GM12878 (cell line): ENCODE measurements around the gene SFMBT1. TPM values are rescaled to one million over a fixed set of nuclear protein-coding genes. Genes with fewer than 3 reads are reported as not detected.
A peak's percentile ranks its signal among the peaks of the same experiment; 100 is the strongest.

Experiments
- ATAC-seq: fragments of 200-7000 bp; cut with Tn5 transposase; 3 replicates; pipeline ENCODE4 v1.9.1; 2020; ENCODE audit warnings: mild to moderate bottlenecking, moderate library complexity
- BruUV-seq: library from RNA; stranded (reverse); fragments of 400-500 nt; replicated peaks from 2 replicates; lab custom pipeline; 2021; lab: Mats Ljungman, UMichigan
- CTCF ChIA-PET: fragments of 300-600 bp; sonication (Branson Sonifier 250); formaldehyde crosslinking; extraction: SDS; loops from one replicate; lab custom pipeline; 2021; ENCODE audit warnings: inconsistent platforms; lab: Yijun Ruan, JAX
- POLR2A ChIA-PET: fragments of 350-600 bp; formaldehyde crosslinking; extraction: SDS; loops from one replicate; lab custom pipeline; 2021; ENCODE audit warnings: inconsistent platforms; lab: Charles Lee
- RAD21 ChIA-PET: fragments of 300-600 bp; sonication (Branson Sonifier 250); formaldehyde crosslinking; loops from one replicate; lab custom pipeline; 2023; ENCODE audit warnings: antibody characterized with exemption; ENCODE audit not compliant: unreplicated experiment; lab: Charles Lee
- SMC1A ChIA-PET: fragments of 300-600 bp; sonication (Branson Sonifier 250); formaldehyde crosslinking; loops from one replicate; lab custom pipeline; 2023; ENCODE audit not compliant: unreplicated experiment, uncharacterized antibody; lab: Charles Lee
- DNase-seq: peaks from one replicate; pipeline ENCODE4 v3.0.0-alpha.2; 2011; ENCODE audit warnings: low read depth, low spot score
- FAIRE-seq: peaks from 3 replicates; lab custom pipeline; 2011; peaks lifted over from hg19 to GRCh38; lab: Jason Lieb, UNC
- H2AFZ ChIP-seq: 2 replicates; pipeline ENCODE4 v1.6.0; 2011; ENCODE audit warnings: low read depth, low read length, control low read depth; ENCODE audit not compliant: control insufficient read depth
- H3K27ac ChIP-seq: 2 replicates; pipeline ENCODE4 v1.5.1; 2011; ENCODE audit warnings: control low read depth; ENCODE audit not compliant: control insufficient read depth, insufficient read depth
- H3K27me3 ChIP-seq, 2 experiments: replicated peaks in 1 of 2; 2 replicates each; pipeline versions ENCODE4 v1.6.0 to v1.6.1; 2011; ENCODE audit warnings: low read length in 1 of 2; ENCODE audit not compliant: control insufficient read depth in 2 of 2, insufficient read depth in 2 of 2
- H3K36me3 ChIP-seq, 2 experiments: 2 replicates each; pipeline ENCODE4 v1.5.1; 2011; ENCODE audit warnings: low read length in 1 of 2; ENCODE audit not compliant: control insufficient read depth in 2 of 2, insufficient read depth in 2 of 2
- H3K4me1 ChIP-seq: 2 replicates; pipeline ENCODE4 v1.6.1; 2011; ENCODE audit warnings: mild to moderate bottlenecking, low read length, moderate library complexity, mixed read lengths; ENCODE audit not compliant: control insufficient read depth, insufficient read depth
- H3K4me2 ChIP-seq: 2 replicates; pipeline ENCODE4 v1.6.0; 2011; ENCODE audit warnings: control low read depth; ENCODE audit not compliant: control insufficient read depth, insufficient read depth
- H3K4me3 ChIP-seq: fragments of 200-600 bp; sonication (generic); 2 replicates; pipeline ENCODE4 v1.5.1; 2016
- H3K79me2 ChIP-seq: 2 replicates; pipeline ENCODE4 v1.6.0; 2011; ENCODE audit warnings: low read length; ENCODE audit not compliant: control insufficient read depth, insufficient read depth
- H3K9ac ChIP-seq: 2 replicates; pipeline ENCODE4 v1.8.0; 2011; ENCODE audit warnings: low read length, control low read depth, mixed read lengths; ENCODE audit not compliant: control insufficient read depth, insufficient read depth
- H3K9me3 ChIP-seq: replicated peaks from 3 replicates; pipeline ENCODE4 v1.5.1; 2011; ENCODE audit warnings: mild to moderate bottlenecking, low read length; ENCODE audit not compliant: control insufficient read depth, insufficient read depth
- H4K20me1 ChIP-seq: 2 replicates; pipeline ENCODE4 v1.6.0; 2011; ENCODE audit not compliant: control insufficient read depth, insufficient read depth
- CBFB ChIP-seq: IDR thresholded peaks from 2 replicates; pipeline ENCODE4 v1.6.1; 2016; ENCODE audit warnings: antibody characterized with exemption, low read depth
- CTCF ChIP-seq, 3 experiments: IDR thresholded peaks in 2 of 3; conservative IDR thresholded peaks in 1 of 3; 2 replicates each; pipeline ENCODE4 v1.5.1; 2011; ENCODE audit warnings: low read depth in 3 of 3, low read length in 3 of 3, mild to moderate bottlenecking in 3 of 3, control low read depth in 2 of 3, moderate library complexity in 2 of 3, inconsistent platforms in 1 of 3, mixed read lengths in 1 of 3; ENCODE audit not compliant: control insufficient read depth in 2 of 3, insufficient read depth in 1 of 3; ENCODE audit errors: extremely low read depth in 1 of 3
- E4F1 ChIP-seq: fragments of 450-650 bp; IDR thresholded peaks from 2 replicates; pipeline ENCODE4 v1.6.1; 2018; ENCODE audit warnings: borderline replicate concordance, mild to moderate bottlenecking; ENCODE audit not compliant: partially characterized antibody
- GABPA ChIP-seq: IDR thresholded peaks from 2 replicates; pipeline ENCODE4 v1.6.1; 2014; ENCODE audit warnings: antibody characterized with exemption, low read depth, mild to moderate bottlenecking, inconsistent platforms
- PML ChIP-seq: IDR thresholded peaks from 2 replicates; pipeline ENCODE4 v1.6.1; 2012; ENCODE audit warnings: low read length, inconsistent platforms
- RAD21 ChIP-seq: IDR thresholded peaks from 2 replicates; pipeline ENCODE4 v1.6.1; 2011; ENCODE audit warnings: mild to moderate bottlenecking, low read depth, low read length, moderate library complexity; ENCODE audit not compliant: insufficient read depth
- SMAD1 ChIP-seq: fragments of 450-650 bp; IDR thresholded peaks from 2 replicates; pipeline ENCODE4 v1.6.1; 2018; ENCODE audit warnings: mild to moderate bottlenecking, low read depth; ENCODE audit not compliant: partially characterized antibody
- STAT3 ChIP-seq: IDR thresholded peaks from 2 replicates; pipeline ENCODE4 v1.6.1; 2011; ENCODE audit warnings: low read depth, low read length, improper control_type of control experiment
- ZBTB33 ChIP-seq: fragments of 450-650 bp; IDR thresholded peaks from 2 replicates; pipeline ENCODE4 v1.6.1; 2017; ENCODE audit warnings: mild to moderate bottlenecking
- ZNF274 ChIP-seq: IDR thresholded peaks from one replicate; pipeline ENCODE4 v1.8.0; 2011; ENCODE audit not compliant: insufficient read length, insufficient read depth
- WGBS: methylation state at CpG from one replicate; pipeline ENCODE4 v1.1.6; 2016; ENCODE audit warnings: low lambda C conversion rate; ENCODE audit not compliant: insufficient replicate concordance, insufficient coverage; ENCODE audit errors: missing lambda C conversion rate; 5-methylcytosine and 5-hydroxymethylcytosine counted together
- in situ Hi-C: fragments of 300-500 bp; cut with MboI; formaldehyde crosslinking; loops from 9 replicates; pipeline ENCODE4 v1.14.3; 2018; ENCODE audit warnings: mixed read lengths
- intact Hi-C: fragments of 100-400 bp; cut with micrococcal nuclease; formaldehyde crosslinking; loops from one replicate; pipeline ENCODE4 v1.14.2; 2022; ENCODE audit not compliant: unreplicated experiment
- polyA plus RNA-seq, 11 experiments: library from polyadenylated mRNA; depleted of rRNA in 4 of 11; unstranded in 6 of 11; stranded (reverse) in 5 of 11; fragments of >200 nt; fragmentation: Nextera tagmentation in 4 of 11; fragmentation: Illumina TruSeq in 1 of 11; extraction: Ambion mirVana in 4 of 11; extraction: Trizol in 1 of 11; gene quantifications; 1 replicate in 1 of 11; 2 replicates in 10 of 11; pipeline versions ENCODE4 v1.2.1 to v1.2.3, GENCODE V29; 2011 to 2016; ENCODE audit warnings: inconsistent platforms in 2 of 11, missing spikeins in 2 of 11, low read depth in 1 of 11
- total RNA-seq, 4 experiments: library from RNA; depleted of rRNA in 3 of 4; stranded (reverse); fragments of >200 nt in 3 of 4; fragmentation: Illumina TruSeq in 1 of 4; extraction: Trizol in 1 of 4; gene quantifications; 2 replicates each; pipeline versions ENCODE4 v1.2.1 to v1.2.3, GENCODE V29; 2013 to 2021

Gene SFMBT1
- total and polyA plus RNA-seq, 10 of the 15 experiments (the other 5 are each of a cell fraction or from before 2014, with no cell fraction given) = 3.2 to 19.5 (median 11.4) TPM

GRCh38 chr3:52986938-52987337 is 58.9 kb downstream of the SFMBT1 start (continued):
- TF ChIP-seq SMAD1 (no peak), E4F1 (no peak), RAD21 (peak; percentile 62), GABPA (no peak), CTCF (IDR thresholded peaks at IDR 0.05 in 2 of 3, conservative IDR thresholded peaks at IDR 0.05 in 1 of 3; ENCODE audit: control insufficient read depth in 2 of 3, extremely low read depth in 1 of 3, insufficient read depth in 1 of 3, low read depth in 3 of 3, low read length in 3 of 3) (peak in 2 of 3 experiments; percentile 14 to 49; a peak in 3 of 6 replicates)
- TF ChIP-seq, all 136 proteins: peak for 4

DNA sequence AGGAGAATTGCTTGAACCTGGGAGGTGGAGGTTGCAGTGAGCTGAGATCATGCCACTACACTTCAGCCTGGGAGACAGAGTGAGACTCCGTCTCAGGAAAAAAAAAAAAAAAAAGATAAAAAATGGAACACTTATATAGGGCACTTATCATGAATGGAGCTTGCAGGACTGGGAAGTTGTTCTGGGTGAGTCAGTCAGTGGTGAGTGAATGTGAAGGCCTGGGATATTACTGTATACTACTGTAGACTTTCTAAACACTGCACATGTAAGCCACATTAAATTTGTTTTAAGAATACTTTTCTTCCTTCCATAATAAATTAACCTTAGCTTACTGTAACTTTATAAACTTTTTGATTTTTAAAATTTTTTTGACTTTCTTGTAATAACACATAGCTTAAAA is 59.8 kb downstream of the SFMBT1 start:
- Histone ChIP-seq H2AFZ (no peak overlapping the region), H4K20me1 (no peaks in the 10 kb centered on the region), H3K4me2 (no peak overlapping the region), H3K9ac (no peak overlapping the region), H3K4me1 (peaks cover 18% of the 10 kb centered on the region), H3K9me3 (no peaks in the 10 kb centered on the region), H3K27me3 (no peaks in the 10 kb centered on the region), H3K27ac (no peak overlapping the region), H3K4me3 (no peak overlapping the region), H3K79me2 (peaks cover 4% of the 10 kb centered on the region; the same call in 1 of the 2 replicates), H3K36me3 (no peaks in the 10 kb centered on the region)
- ChIA-PET SMC1A (interaction anchor here (0.7 to 3.1 kb wide), 5 partner anchors 17 to 132 kb away, joined by 3 to 11 read pairs (median 4); no protein-coding TSS in a partner anchor), CTCF (interaction anchor here (0.7 to 5.5 kb wide), 10 partner anchors 14 to 244 kb away, joined by 3 to 56 read pairs (median 4); no protein-coding TSS in a partner anchor), RAD21 (interaction anchor here (1.0 to 2.3 kb wide), 3 partner anchors 50 to 111 kb away, joined by 3 to 6 read pairs (median 4); no protein-coding TSS in a partner anchor), POLR2A (interaction anchor here (1.7 kb wide), 1 partner anchor 21 kb away, joined by 4 read pairs; no protein-coding TSS in a partner anchor)
- FAIRE-seq (no peak), DNase-seq (no peak), ATAC-seq (no peak)
- WGBS = no CpG with 5 or more reads among the region's 1 CpG
- BruUV-seq = no TSS peak
- intact Hi-C loops (no loop called here), in situ Hi-C loops (no loop called here)
- TF ChIP-seq CBFB (no peak), ZNF274 (no peak), ZBTB33 (no peak), STAT3 (no peak), PML (no peak), CTCF (IDR thresholded peaks at IDR 0.05 in 2 of 3, conservative IDR thresholded peaks at IDR 0.05 in 1 of 3; ENCODE audit: control insufficient read depth in 2 of 3, extremely low read depth in 1 of 3, insufficient read depth in 1 of 3, low read depth in 3 of 3, low read length in 3 of 3) (no peak)
